HepG2 (cell line): ENCODE data around the gene PCNX4. TPM values are rescaled to one million over a fixed set of nuclear protein-coding genes. Genes with fewer than 3 reads are reported as not detected.
A peak's percentile ranks its signal among the peaks of the same experiment; 100 is the strongest.

Experiments used
- ATAC-seq: fragments of 200-7000 bp; cut with Tn5 transposase; 3 replicates; pipeline ENCODE4 v1.9.1; 2020; ENCODE audit warnings: mild to moderate bottlenecking, moderate library complexity
- BruUV-seq: library from RNA; stranded (reverse); fragments of 400-500 nt; replicated peaks from 2 replicates; lab custom pipeline; 2021; lab: Mats Ljungman, UMichigan
- CTCF ChIA-PET: fragments of 300-600 bp; formaldehyde crosslinking; extraction: SDS; loops from one replicate; lab custom pipeline; 2021; ENCODE audit warnings: low total read pairs, inconsistent platforms, low intra/inter-chr PET ratio; lab: Yijun Ruan, JAX
- POLR2A ChIA-PET: fragments of 350-600 bp; sonication (Branson Sonifier 250); formaldehyde crosslinking; loops from one replicate; lab custom pipeline; 2020; ENCODE audit warnings: antibody characterized with exemption, inconsistent platforms; lab: Yijun Ruan, JAX
- DNase-seq: peaks from one replicate; pipeline ENCODE4 v3.0.0-alpha.2; 2015; ENCODE audit warnings: low spot score
- FAIRE-seq: peaks from 3 replicates; lab custom pipeline; 2011; peaks lifted over from hg19 to GRCh38; lab: Jason Lieb, UNC
- H2AFZ ChIP-seq: one replicate; pipeline ENCODE4 v1.6.1; 2011; ENCODE audit warnings: low read length, inconsistent platforms
- H3K27ac ChIP-seq: fragments of 300-600 bp; 3 replicates; pipeline ENCODE4 v1.8.0; 2011; ENCODE audit warnings: mixed run types, mild to moderate bottlenecking, mixed read lengths, low read length, inconsistent platforms; ENCODE audit not compliant: insufficient read depth; ENCODE audit errors: extremely low read length
- H3K27me3 ChIP-seq, 2 experiments: fragments of 200-600 bp in 1 of 2; 2 replicates in 1 of 2; 3 replicates in 1 of 2; pipeline versions ENCODE4 v1.6.0 to v1.8.0; 2011; ENCODE audit warnings: low read length in 2 of 2, mild to moderate bottlenecking in 2 of 2, moderate library complexity in 2 of 2, inconsistent platforms in 1 of 2; ENCODE audit not compliant: insufficient read depth in 2 of 2, control insufficient read depth in 1 of 2
- H3K36me3 ChIP-seq, 2 experiments: fragments of 200-600 bp in 1 of 2; replicated peaks in 1 of 2; 2 replicates in 1 of 2; 3 replicates in 1 of 2; pipeline versions ENCODE4 v1.5.1 to v1.8.0; 2011; ENCODE audit warnings: low read length in 2 of 2, inconsistent platforms in 1 of 2; ENCODE audit not compliant: insufficient read depth in 2 of 2, control insufficient read depth in 1 of 2
- H3K4me1 ChIP-seq: 2 replicates; pipeline ENCODE4 v1.5.1; 2012; ENCODE audit warnings: low read length, inconsistent platforms; ENCODE audit not compliant: insufficient read depth
- H3K4me2 ChIP-seq: 2 replicates; pipeline ENCODE4 v1.6.0; 2011; ENCODE audit warnings: low read depth, low read length, inconsistent platforms
- H3K4me3 ChIP-seq, 3 experiments: fragments of 200-600 bp in 1 of 3; sonication (generic), shearing (Covaris generic) in 1 of 3; replicated peaks in 1 of 3; 2 replicates each; pipeline ENCODE4 v1.5.1; 2011 to 2016; ENCODE audit warnings: low read length in 3 of 3, inconsistent platforms in 2 of 3, low read depth in 2 of 3, mild to moderate bottlenecking in 2 of 3, control low read depth in 1 of 3, mixed read lengths in 1 of 3; ENCODE audit not compliant: insufficient read depth in 1 of 3
- H3K79me2 ChIP-seq: one replicate; pipeline ENCODE4 v1.6.1; 2011; ENCODE audit warnings: low read length, inconsistent platforms; ENCODE audit not compliant: insufficient read depth
- H3K9ac ChIP-seq: 2 replicates; pipeline ENCODE4 v1.6.0; 2011; ENCODE audit warnings: mild to moderate bottlenecking, low read depth, low read length, inconsistent platforms; ENCODE audit not compliant: insufficient read depth
- H3K9me3 ChIP-seq: 2 replicates; pipeline ENCODE4 v1.5.1; 2012; ENCODE audit warnings: mild to moderate bottlenecking, low read length
- H4K20me1 ChIP-seq: 2 replicates; pipeline ENCODE4 v1.6.0; 2011; ENCODE audit warnings: inconsistent platforms, mild to moderate bottlenecking, low read length, moderate library complexity; ENCODE audit not compliant: insufficient read depth
- BHLHE40 ChIP-seq: IDR thresholded peaks from 2 replicates; pipeline ENCODE4 v1.6.1; 2011; ENCODE audit warnings: low read length, improper control_type of control experiment
- CREB1 ChIP-seq, 2 experiments: fragments of 450-650 bp in 1 of 2; IDR thresholded peaks; 2 replicates each; pipeline ENCODE4 v1.6.1; 2016 to 2017; ENCODE audit warnings: control low read depth in 1 of 2, mild to moderate bottlenecking in 1 of 2, missing compliant biosample characterization in 1 of 2, missing genetic modification characterization in 1 of 2
- EEA1 ChIP-seq: sonication (generic); formaldehyde crosslinking; IDR thresholded peaks from 2 replicates; pipeline ENCODE4 v1.5.1; 2020; ENCODE audit warnings: mild to moderate bottlenecking, missing genetic modification reagents, borderline replicate concordance
- MED13 ChIP-seq: sonication (generic); formaldehyde crosslinking; IDR thresholded peaks from 2 replicates; pipeline ENCODE4 v1.5.0; 2020; ENCODE audit warnings: missing genetic modification reagents
- NCOR1 ChIP-seq: fragments of 200-600 bp; sonication (generic); IDR thresholded peaks from 2 replicates; pipeline ENCODE4 v1.7.0; 2017; ENCODE audit warnings: antibody characterized with exemption, low read length, borderline replicate concordance
- THYN1 ChIP-seq: sonication (generic); formaldehyde crosslinking; IDR thresholded peaks from 2 replicates; pipeline ENCODE4 v1.8.1; 2023; ENCODE audit warnings: low read depth, mild to moderate bottlenecking, moderate library complexity, missing genetic modification reagents, borderline replicate concordance
- ZNF589 ChIP-seq: sonication (generic); formaldehyde crosslinking; conservative IDR thresholded peaks from 2 replicates; pipeline ENCODE4 v1.8.0; 2022; ENCODE audit warnings: mild to moderate bottlenecking, moderate library complexity, missing genetic modification reagents
- ZNF746 ChIP-seq: sonication (generic); formaldehyde crosslinking; IDR thresholded peaks from 2 replicates; pipeline ENCODE4 v1.8.0; 2022; ENCODE audit warnings: mild to moderate bottlenecking, missing genetic modification reagents
- WGBS: methylation state at CpG from one replicate; pipeline ENCODE4 v1.1.6; 2017; ENCODE audit warnings: low lambda C conversion rate; 5-methylcytosine and 5-hydroxymethylcytosine counted together
- in situ Hi-C: cut with HindIII; loops from 2 replicates; pipeline ENCODE4 v1.10.0; 2017; ENCODE audit warnings: low pct_unique_long_range_greater_than_20kb; ENCODE audit not compliant: extremely low pct_ligation_motif_present
- intact Hi-C: fragments of 100-400 bp; cut with micrococcal nuclease; formaldehyde crosslinking; loops from one replicate; pipeline ENCODE4 v1.10.0; 2022; ENCODE audit not compliant: unreplicated experiment
- polyA plus RNA-seq, 8 experiments: library from polyadenylated mRNA; depleted of rRNA in 3 of 8; stranded (reverse) in 7 of 8; unstranded in 1 of 8; fragments of >200 nt; fragmentation: Illumina TruSeq in 4 of 8; extraction: Trizol in 4 of 8; gene quantifications; 2 replicates each; pipeline versions ENCODE4 v1.2.1 to v1.2.3, GENCODE V29; 2011 to 2016; ENCODE audit warnings: low read depth in 4 of 8, missing spikeins in 1 of 8, mixed read lengths in 1 of 8; ENCODE audit not compliant: insufficient read depth in 1 of 8
- total RNA-seq, 5 experiments: library from RNA; depleted of rRNA; stranded (reverse); fragments of >200 nt; fragmentation: Illumina TruSeq; extraction: Trizol; gene quantifications; 2 replicates each; pipeline ENCODE4 v1.2.3, GENCODE V29; 2016; ENCODE audit warnings: low read depth in 1 of 5
- TF ChIP-seq, protein P1 (sequence below): sonication (generic); formaldehyde crosslinking; IDR thresholded peaks from 2 replicates; pipeline ENCODE4 v1.5.0; 2020; ENCODE audit warnings: missing genetic modification reagents, mild to moderate bottlenecking, borderline replicate concordance

PCNX4 gene
- total and polyA plus RNA-seq, 2 of the 13 experiments (the other 11 are each of a cell fraction or from before 2014, with no cell fraction given) = 28.6 to 43.0 TPM

GRCh38 chr14:60204104-60204842 is 112.5 kb downstream of the PCNX4 start:
- FAIRE-seq (no peak), DNase-seq (no peak), ATAC-seq (no peak)
- H3K9me3 ChIP-seq = no peaks in the 10 kb centered on the region
- no peak overlapping the region for H3K9ac ChIP-seq
- no peaks in the 10 kb centered on the region for H4K20me1 ChIP-seq
- no peaks in the 10 kb centered on the region for H3K79me2 ChIP-seq
- H3K4me2 ChIP-seq = no peak overlapping the region
- ChIA-PET POLR2A (no interaction called here), CTCF (no interaction called here)
- no peak overlapping the region for H3K27ac ChIP-seq
- no peaks in the 10 kb centered on the region for H3K36me3 ChIP-seq
- no peak overlapping the region for H2AFZ ChIP-seq
- intact Hi-C loops = no loop called here
- H3K4me3 ChIP-seq = no peak overlapping the region
- under 1% methylated on average over 8 of the region's 8 CpGs for WGBS
- no TSS peak for BruUV-seq
- in situ Hi-C loops = no loop called here
- TF ChIP-seq BHLHE40 (no peak), NCOR1 (no peak), THYN1 (CRISPR knock-in tag) (no peak), ZNF589 (CRISPR knock-in tag) (no peak)
- TF ChIP-seq, all 625 proteins: peak for 0
- Histone ChIP-seq H3K4me1 (no peaks in the 10 kb centered on the region), H3K27me3 (no peaks in the 10 kb centered on the region)

DNA sequence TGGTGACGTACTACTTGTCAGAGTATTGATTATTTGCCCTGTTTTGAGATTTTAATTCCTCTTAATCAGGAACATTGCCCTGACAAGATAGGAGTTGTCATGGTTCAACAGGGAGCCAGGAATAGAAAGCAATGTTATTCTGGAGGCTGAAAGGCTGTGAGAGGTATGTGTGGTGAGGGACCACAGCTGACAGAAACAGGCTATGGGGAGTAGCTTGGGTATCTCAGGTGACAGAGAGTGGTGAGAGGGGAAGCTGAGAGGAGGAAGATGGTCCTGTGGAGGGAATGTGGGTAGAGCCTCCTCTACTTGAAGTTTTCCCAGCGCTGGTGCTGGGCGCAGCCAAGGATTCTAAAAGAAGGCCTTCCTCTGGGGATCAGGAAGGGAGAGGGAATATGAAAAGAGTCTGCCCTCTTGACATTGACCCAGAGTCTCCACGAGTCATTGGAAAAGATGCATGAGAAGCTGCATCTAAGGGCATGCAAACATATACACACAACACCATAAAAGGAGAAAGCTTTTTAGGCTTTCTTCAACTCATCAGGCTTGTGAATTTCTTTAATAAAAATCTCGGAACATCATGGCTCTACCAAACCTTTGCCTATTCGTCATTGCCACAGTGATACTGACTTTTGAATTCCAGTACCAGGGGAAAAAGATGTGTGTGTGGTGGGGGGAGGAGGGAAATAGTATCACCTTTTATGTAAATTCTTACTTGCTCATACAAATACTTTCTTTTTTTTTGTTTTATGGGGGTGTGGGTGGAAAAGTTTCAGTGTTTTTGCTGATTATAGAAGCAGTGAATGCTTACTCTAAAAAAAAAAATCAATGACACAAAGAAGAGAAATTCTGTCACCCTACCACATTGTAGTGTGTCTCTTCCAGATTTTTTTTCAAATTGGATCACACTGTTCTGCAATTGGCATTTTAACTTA is 113.4 kb downstream of the PCNX4 start:
- POLR2A ChIA-PET = no interaction called here
- in situ Hi-C loops = no loop called here

More for the DNA sequence above, 113.4 kb downstream of the PCNX4 start:
- FAIRE-seq (no peak), DNase-seq (no peak), ATAC-seq (no peak)
- Histone ChIP-seq H3K27ac (no peak overlapping the region), H3K27me3 (no peaks in the 10 kb centered on the region), H3K4me1 (no peaks in the 10 kb centered on the region), H3K36me3 (no peaks in the 10 kb centered on the region), H3K4me3 (no peak overlapping the region), H3K9ac (no peak overlapping the region), H3K9me3 (no peaks in the 10 kb centered on the region), H3K79me2 (no peaks in the 10 kb centered on the region), H2AFZ (no peak overlapping the region), H3K4me2 (no peak overlapping the region), H4K20me1 (no peaks in the 10 kb centered on the region)
- intact Hi-C loops = no loop called here
- TF ChIP-seq, protein P1, sequence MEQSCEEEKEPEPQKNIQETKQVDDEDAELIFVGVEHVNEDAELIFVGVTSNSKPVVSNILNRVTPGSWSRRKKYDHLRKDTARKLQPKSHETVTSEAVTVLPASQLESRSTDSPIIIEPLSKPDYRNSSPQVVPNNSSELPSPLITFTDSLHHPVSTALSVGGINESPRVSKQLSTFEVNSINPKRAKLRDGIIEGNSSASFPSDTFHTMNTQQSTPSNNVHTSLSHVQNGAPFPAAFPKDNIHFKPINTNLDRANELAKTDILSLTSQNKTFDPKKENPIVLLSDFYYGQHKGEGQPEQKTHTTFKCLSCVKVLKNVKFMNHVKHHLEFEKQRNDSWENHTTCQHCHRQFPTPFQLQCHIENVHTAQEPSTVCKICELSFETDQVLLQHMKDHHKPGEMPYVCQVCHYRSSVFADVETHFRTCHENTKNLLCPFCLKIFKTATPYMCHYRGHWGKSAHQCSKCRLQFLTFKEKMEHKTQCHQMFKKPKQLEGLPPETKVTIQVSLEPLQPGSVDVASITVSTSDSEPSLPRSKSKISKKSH (CRISPR knock-in tag) = no peak
- TF ChIP-seq MED13 (CRISPR knock-in tag) (no peak), ZNF746 (no peak), EEA1 (CRISPR knock-in tag) (no peak), CREB1 (IDR thresholded peaks at IDR 0.05) (0 out of 2 replicates have a peak, but pooled peaks have one; percentile 46), CREB1 (CRISPR knock-in tag; IDR thresholded peaks at IDR 0.05) (no peak)
- CTCF ChIA-PET = no interaction called here
- BruUV-seq = no TSS peak
- 35% methylated on average over 6 of the region's 6 CpGs for WGBS
